Measurements from ENCODE around the gene ZDHHC22. TPM values are rescaled to one million over a fixed set of nuclear protein-coding genes. Genes with fewer than 3 reads are reported as not detected.
A peak's percentile ranks its signal among the peaks of the same experiment; 100 is the strongest.

The ZDHHC22 gene
- total RNA-seq, 1 experiment from 2014 or later, result 11.3 TPM

- Histone ChIP-seq H2BK15ac (ENCODE audit: low read depth, low read length) (no peak overlapping the region), H4K8ac (replicated peaks; ENCODE audit: insufficient read length, low read depth, low read length) (no peak overlapping the region), H2BK120ac (ENCODE audit: low read depth, low read length, poor library complexity, severe bottlenecking) (no peak overlapping the region), H3K4me1 (ENCODE audit: insufficient read depth, low read length) (peaks cover 8% of the 10 kb centered on the region), H3K27me3 (ENCODE audit: insufficient read depth, low read length) (no peaks in the 10 kb centered on the region; the same call in 1 of the 2 replicates), H4K5ac (ENCODE audit: insufficient read length, low read depth, low read length) (no peak overlapping the region), H3K4me2 (ENCODE audit: insufficient read depth, insufficient read length, low read length) (peak overlapping the region; percentile 0), H3K18ac (ENCODE audit: insufficient read length, low read depth, low read length) (no peak overlapping the region), H3K23me2 (ENCODE audit: insufficient read length, low read depth, low read length, poor library complexity, severe bottlenecking) (no peaks in the 10 kb centered on the region), H2BK5ac (ENCODE audit: insufficient read length, low read length) (no peak overlapping the region), H3K56ac (ENCODE audit: insufficient read length, low read depth, low read length) (no peak overlapping the region), H3K9me3 (ENCODE audit: control insufficient read depth, low read depth, low read length) (no peaks in the 10 kb centered on the region), H2BK12ac (ENCODE audit: insufficient read length, low read depth, low read length) (no peak overlapping the region), H3K79me1 (ENCODE audit: insufficient read depth, low read depth, low read length, poor library complexity, severe bottlenecking) (peaks cover 4% of the 10 kb centered on the region), H3K27ac (ENCODE audit: insufficient read length, low read depth, low read length) (peak overlapping the region; percentile 92), H4K20me1 (ENCODE audit: control insufficient read depth, insufficient read depth, insufficient read length) (no peaks in the 10 kb centered on the region), H3K23ac (ENCODE audit: insufficient read length, low read depth, low read length) (no peak overlapping the region), H3K14ac (ENCODE audit: insufficient read depth, low read length) (no peak overlapping the region), H3K79me2 (ENCODE audit: insufficient read depth, low read length) (no peaks in the 10 kb centered on the region), H3K4ac (ENCODE audit: low read depth, low read length) (no peak overlapping the region), H2AK5ac (ENCODE audit: insufficient read length, low read length) (no peak overlapping the region), H2AFZ (ENCODE audit: low read length) (no peak overlapping the region), H2BK20ac (ENCODE audit: low read depth, low read length, poor library complexity, severe bottlenecking) (no peak overlapping the region), H4K91ac (ENCODE audit: insufficient read length, low read depth, low read length) (no peak overlapping the region), H3K9ac (ENCODE audit: extremely low read depth, insufficient read length, low read length) (no peak overlapping the region), H3T11ph (ENCODE audit: low read length) (no peak overlapping the region)
- H3K27me3 Mint-ChIP-seq (ENCODE audit: low read depth), result no peaks in the 10 kb centered on the region
- H3K4me1 Mint-ChIP-seq, result peaks cover 43 to 54% of the 10 kb centered on the region in 2 experiments
- H3K4me3 Mint-ChIP-seq, result peak overlapping the region; percentile 0 to 61; a peak in 3 of 5 replicates
- no peak for TF ChIP-seq CTCF (conservative IDR thresholded peaks at IDR 0.05)
- peaks cover 38 to 64% (median 54%) of the 10 kb centered on the region in 3 experiments; a peak in 6 of 7 replicates for H3K36me3 Mint-ChIP-seq (ENCODE audit: insufficient read depth in 1 of 3, low read depth in 3 of 3)
- no CpG with 5 or more reads among the region's 5 CpGs for WGBS (ENCODE audit: extremely low coverage, insufficient read length, low lambda C conversion rate)
- no peaks in the 10 kb centered on the region; a peak in 1 of 5 replicates for H3K9me3 Mint-ChIP-seq
- H3K27ac Mint-ChIP-seq, result peak overlapping the region; percentile 97 to 99 (median 98)
- DNase-seq, result peak; percentile 77
Observed at GRCh38 chr14:77111021-77111420, 30.6 kb downstream of the ZDHHC22 start.

All from H9 (cell line).